ENCODE measurements around the gene CAPS.

The CAPS gene

DNA sequence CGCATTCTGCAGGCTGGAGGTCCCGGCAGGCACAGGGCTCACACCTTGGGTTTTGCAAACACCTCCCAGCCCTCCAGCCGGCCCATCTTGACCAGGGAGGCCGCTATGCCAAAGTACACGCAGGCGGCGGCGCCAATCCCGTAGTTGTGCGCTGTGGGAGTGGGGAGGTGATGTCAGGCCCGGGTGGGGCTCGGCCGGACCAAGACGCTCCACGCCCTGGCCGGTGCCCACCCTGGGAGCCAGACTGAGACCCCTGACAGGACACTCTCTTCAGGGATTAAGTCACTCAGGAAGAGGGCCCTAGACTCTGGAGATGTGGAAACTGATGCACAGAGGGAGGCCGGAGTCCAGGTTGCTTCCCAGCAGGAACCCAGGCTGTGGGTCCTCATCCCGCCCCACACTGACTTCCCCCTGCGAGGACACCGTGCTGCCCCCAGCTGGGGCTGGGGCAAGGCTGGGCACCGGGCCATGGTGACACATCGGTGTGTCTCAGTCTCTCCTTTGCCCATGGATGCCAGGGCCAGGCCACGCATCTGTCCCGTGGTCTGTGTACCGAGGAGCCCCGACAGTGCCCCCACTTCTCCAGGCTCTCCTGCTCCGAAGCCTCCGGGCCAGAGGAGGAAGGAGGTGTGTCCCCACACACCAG lies 19.2 kb upstream of the CAPS start:
- Mint-ChIP-seq H3K27ac (ENCODE audit: low read depth) (no peak overlapping the region), H3K27me3 (no peaks in the 10 kb centered on the region), H3K36me3 (ENCODE audit: insufficient read depth) (peaks cover 5% of the 10 kb centered on the region), H3K4me3 (no peak overlapping the region), H3K9me3 (no peaks in the 10 kb centered on the region), H3K4me1 (peaks cover 5% of the 10 kb centered on the region)
- DNase-seq (ENCODE audit: low spot score in 2 of 2) (no peak), ATAC-seq (replicated peaks; ENCODE audit: extremely low read depth, poor library complexity, severe bottlenecking) (no peak)

DNA sequence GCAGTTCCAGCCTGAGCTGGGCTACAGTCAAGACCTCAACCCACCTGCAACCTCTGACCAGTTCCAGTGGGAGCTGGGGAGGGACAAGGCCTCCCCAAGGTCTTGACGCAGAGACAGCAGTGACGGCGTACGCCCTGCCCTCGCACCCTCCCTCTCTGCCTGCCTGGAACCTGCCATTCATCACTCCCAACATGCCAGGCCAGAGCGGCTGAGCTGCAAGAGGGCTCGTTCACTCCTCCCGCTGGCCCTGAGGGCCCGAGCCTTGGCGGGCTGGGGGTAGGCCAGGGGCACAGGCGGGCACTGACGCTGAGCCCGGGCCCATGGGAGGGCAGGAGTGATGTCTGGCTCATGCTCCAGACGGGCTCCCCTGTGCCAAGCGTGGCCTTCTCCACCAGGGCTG lies 18.6 kb upstream of the CAPS start:
- peaks cover 10% of the 10 kb centered on the region for H3K4me1 Mint-ChIP-seq

DNA sequence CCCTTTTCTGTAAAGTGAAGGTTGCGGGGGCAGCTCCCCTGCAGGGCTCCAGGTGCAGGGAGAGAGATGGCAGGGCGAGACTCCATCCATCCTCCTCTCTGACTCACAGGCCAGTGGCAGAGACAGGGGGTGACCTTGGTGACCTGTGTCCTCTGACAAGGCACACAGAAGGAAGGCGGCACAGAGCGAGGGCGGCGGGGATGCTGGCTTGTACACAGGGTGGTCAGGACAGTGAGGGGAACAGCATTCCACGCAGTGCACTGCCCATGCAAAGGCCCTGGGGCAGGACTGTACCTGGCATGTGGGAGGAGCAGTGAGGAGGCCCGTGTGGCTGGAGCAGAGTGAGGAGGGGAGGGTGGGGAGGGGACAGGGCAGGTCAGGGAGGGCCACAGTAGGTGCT lies 18.2 kb upstream of the CAPS start:
- no peak for ATAC-seq (replicated peaks; ENCODE audit: extremely low read depth, poor library complexity, severe bottlenecking)
- Mint-ChIP-seq H3K4me1 (peaks cover 11% of the 10 kb centered on the region), H3K4me3 (no peak overlapping the region), H3K36me3 (ENCODE audit: insufficient read depth) (peaks cover 9% of the 10 kb centered on the region), H3K9me3 (no peaks in the 10 kb centered on the region), H3K27ac (ENCODE audit: low read depth) (no peak overlapping the region), H3K27me3 (no peaks in the 10 kb centered on the region)
- DNase-seq (ENCODE audit: low spot score in 2 of 2) = no peak

More for the DNA sequence above, 18.6 kb upstream of the CAPS start:
- Mint-ChIP-seq H3K27me3 (no peaks in the 10 kb centered on the region), H3K4me3 (no peak overlapping the region), H3K36me3 (ENCODE audit: insufficient read depth) (peaks cover 10% of the 10 kb centered on the region), H3K9me3 (no peaks in the 10 kb centered on the region), H3K27ac (ENCODE audit: low read depth) (no peak overlapping the region)
- DNase-seq (ENCODE audit: low spot score in 2 of 2) (no peak), ATAC-seq (replicated peaks; ENCODE audit: extremely low read depth, poor library complexity, severe bottlenecking) (no peak)

DNA sequence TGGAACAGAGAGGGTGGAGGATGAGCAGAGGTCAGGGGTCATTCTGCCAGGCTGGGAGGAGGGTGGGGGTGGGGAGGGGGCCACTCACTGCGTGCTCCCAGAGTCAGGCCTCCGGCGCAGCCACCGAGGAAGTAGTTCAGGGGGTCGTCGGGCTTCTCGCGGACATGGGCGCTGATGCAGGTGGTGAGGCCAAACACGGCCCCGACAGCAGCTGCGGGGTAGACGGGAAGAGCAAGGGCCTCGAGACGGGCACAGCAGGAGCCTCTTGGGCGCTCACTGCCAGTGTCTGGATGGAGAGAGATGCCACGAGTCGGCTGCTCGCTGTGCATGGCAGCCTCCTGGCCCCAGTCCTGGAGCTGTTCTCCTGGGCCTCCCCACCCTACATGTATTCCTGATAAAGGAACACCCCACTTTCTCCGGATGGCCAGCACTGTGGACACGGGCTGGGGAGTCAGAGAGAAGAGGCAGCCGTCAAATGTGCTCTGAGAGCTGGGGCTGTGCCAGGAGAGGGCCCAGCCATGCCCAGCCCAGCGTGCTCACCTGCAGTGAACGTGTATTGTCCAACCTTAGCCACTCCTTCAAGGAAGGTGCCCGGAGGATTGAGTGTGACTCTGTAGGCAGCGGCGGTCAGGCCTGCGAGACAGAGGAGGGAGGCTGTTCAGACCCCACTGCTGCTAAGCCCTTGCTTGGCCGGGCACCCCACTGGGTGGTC lies 17.5 kb upstream of the CAPS start:
- Mint-ChIP-seq H3K4me1 (peaks cover 17% of the 10 kb centered on the region), H3K9me3 (no peaks in the 10 kb centered on the region), H3K27me3 (no peaks in the 10 kb centered on the region), H3K27ac (ENCODE audit: low read depth) (no peak overlapping the region), H3K36me3 (ENCODE audit: insufficient read depth) (peaks cover 13% of the 10 kb centered on the region), H3K4me3 (no peak overlapping the region)
- ATAC-seq (replicated peaks; ENCODE audit: extremely low read depth, poor library complexity, severe bottlenecking) (no peak), DNase-seq (ENCODE audit: low spot score in 2 of 2) (no peak)

DNA sequence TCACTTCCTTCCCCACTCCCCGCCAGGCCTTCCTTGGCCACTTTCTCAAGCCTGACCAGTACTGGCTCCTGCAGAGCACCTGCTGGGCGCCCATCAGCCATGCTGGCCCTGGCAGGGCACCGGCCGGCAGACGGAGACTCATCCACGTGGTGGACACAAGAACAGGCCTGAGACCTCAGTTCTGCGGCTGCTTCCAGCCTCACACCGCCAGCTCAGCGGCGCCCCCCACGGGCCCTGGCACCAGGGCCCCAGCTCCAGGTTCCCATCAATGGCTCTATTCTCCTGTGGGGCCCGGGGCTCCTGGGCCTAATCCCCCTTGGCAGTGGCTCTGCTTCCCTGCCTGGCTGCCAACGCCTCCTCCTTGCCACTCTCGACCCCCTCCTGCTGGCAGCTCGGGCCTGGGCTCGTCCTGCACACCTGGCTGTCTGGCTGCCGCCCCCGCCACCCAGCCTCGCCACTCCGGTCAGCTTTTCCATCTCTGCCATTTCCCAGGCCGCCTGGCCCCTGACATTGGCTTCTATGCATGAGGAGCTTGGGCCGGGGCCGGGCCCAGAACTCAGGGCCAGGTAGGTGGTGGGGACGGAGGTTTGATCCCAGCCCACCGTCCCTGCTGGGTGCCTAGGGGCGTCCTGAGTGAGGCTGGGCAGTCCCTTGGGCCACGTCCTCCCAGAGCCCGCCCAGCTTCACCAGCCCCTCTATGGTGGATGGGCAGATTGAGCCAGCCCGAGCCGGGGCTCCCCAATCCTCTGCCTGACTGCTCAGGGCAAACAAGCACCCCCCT lies 16.7 kb upstream of the CAPS start:
- no peak for DNase-seq (ENCODE audit: low spot score in 2 of 2)
- peaks cover 17% of the 10 kb centered on the region for H3K36me3 Mint-ChIP-seq (ENCODE audit: insufficient read depth)
- H3K4me1 Mint-ChIP-seq = peaks cover 13% of the 10 kb centered on the region
- no peak overlapping the region for H3K27ac Mint-ChIP-seq (ENCODE audit: low read depth)
- H3K4me3 Mint-ChIP-seq = no peak overlapping the region
- H3K9me3 Mint-ChIP-seq = no peaks in the 10 kb centered on the region
- H3K27me3 Mint-ChIP-seq = no peaks in the 10 kb centered on the region
- ATAC-seq (replicated peaks; ENCODE audit: extremely low read depth, poor library complexity, severe bottlenecking) = no peak

DNA sequence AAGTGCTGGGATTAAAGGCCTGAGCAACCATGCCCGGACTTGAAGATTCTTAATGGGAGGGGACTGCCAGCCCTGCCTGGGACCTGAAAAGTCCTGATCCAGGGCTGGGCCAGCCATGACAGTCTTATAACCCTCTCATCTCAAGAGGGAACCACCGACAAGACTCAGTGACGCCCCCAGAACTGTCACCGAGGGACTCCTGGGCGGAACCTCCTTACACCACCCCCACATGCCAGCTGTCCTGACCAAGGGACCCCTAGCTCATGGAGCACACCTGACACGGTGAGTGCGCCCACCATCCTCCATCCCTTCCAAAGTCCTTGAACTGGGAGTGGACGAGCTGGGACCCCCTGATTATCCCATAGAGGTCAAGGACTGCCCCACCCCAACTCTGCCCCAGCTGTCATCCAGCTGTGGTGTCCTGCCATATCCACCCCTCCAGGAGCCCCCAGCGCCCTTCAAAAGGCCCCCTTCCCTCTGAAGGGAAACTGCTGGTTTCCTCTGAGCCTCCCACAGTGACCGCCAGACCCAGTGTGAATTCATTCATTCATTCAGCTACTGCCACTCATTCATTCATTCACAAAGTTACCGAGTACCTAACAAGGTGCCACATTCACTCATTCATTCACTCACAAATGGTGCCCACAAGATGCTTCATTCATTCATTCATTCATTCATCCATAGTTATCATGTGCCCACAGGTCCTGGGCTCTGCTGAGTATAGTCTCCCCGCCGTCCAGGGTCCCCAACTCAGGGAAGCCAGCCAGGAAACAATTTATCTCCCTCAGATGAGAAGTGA lies 14.1 kb upstream of the CAPS start:
- Mint-ChIP-seq H3K27ac (ENCODE audit: low read depth) (no peak overlapping the region), H3K36me3 (ENCODE audit: insufficient read depth) (peaks cover 33% of the 10 kb centered on the region), H3K4me1 (peaks cover 27% of the 10 kb centered on the region), H3K4me3 (no peak overlapping the region), H3K27me3 (no peaks in the 10 kb centered on the region), H3K9me3 (no peaks in the 10 kb centered on the region)
- DNase-seq (ENCODE audit: low spot score in 2 of 2) = no peak
- no peak for ATAC-seq (replicated peaks; ENCODE audit: extremely low read depth, poor library complexity, severe bottlenecking)

DNA sequence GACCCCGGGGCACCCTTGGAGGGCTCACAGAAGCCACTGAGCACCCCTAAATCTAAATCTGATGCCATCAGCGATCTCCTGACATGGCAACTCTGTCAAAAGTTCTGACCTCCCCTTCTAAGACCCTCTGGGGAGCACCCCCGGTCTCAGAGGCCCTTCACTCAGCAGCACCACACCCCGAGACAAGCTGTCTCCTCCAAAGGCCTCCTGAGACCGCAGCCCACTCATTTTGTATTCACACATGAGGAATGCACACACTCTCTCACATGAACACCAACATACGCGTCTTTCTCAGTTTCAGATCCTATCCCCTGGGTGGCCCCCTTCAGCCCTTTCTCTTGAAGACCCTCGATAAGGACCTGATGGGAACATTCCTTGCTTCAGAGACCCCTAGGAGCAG lies 13.1 kb upstream of the CAPS start:
- Mint-ChIP-seq H3K27me3 (no peaks in the 10 kb centered on the region), H3K36me3 (ENCODE audit: insufficient read depth) (peaks cover 33% of the 10 kb centered on the region), H3K27ac (ENCODE audit: low read depth) (no peak overlapping the region), H3K4me3 (no peak overlapping the region), H3K9me3 (no peaks in the 10 kb centered on the region), H3K4me1 (peaks cover 27% of the 10 kb centered on the region)
- ATAC-seq (replicated peaks; ENCODE audit: extremely low read depth, poor library complexity, severe bottlenecking) (no peak), DNase-seq (ENCODE audit: low spot score in 2 of 2) (no peak)

DNA sequence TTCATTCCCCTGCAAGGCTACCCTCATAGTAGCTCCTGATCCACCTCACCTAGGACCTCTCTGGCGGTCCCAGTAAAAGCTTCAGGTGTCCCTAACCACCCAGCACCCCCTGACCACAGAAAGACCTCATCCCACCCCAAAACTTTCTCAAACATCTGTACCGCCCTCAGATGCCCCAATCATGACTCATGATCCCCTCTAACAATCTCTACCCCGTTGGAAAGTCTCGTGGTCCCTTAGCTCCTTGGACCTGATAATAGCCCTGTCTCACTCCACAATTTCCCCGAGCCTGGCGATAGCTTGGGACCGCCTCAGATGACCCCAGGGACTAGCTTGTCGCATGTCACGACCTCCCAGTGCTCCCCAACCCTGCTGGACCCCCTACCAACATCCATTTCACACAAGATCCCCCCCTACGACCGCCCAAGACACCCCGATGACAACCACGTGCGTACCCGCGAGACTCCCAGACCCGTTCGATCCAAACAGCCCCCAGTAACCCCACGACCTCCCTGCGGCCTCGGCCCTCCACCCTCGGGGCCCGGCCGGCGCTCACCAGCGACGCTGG lies 10.9 kb upstream of the CAPS start:
- no peak for ATAC-seq (replicated peaks; ENCODE audit: extremely low read depth, poor library complexity, severe bottlenecking)
- Mint-ChIP-seq H3K36me3 (ENCODE audit: insufficient read depth) (peaks cover 35% of the 10 kb centered on the region), H3K27me3 (no peaks in the 10 kb centered on the region), H3K4me1 (peaks cover 38% of the 10 kb centered on the region), H3K9me3 (no peaks in the 10 kb centered on the region), H3K27ac (ENCODE audit: low read depth) (peak overlapping the region; percentile 99), H3K4me3 (peak overlapping the region; percentile 92)
- DNase-seq (ENCODE audit: low spot score in 2 of 2) = no peak

GRCh38 chr19:5903624-5904351 lies 10.3 kb upstream of the CAPS start, which contains the start of gene NDUFA11:
Gene NDUFA11 (minus strand): TSS chr19:5903790. CDS start chr19:5903708, 82 bp downstream.
- Mint-ChIP-seq H3K4me1 (peaks cover 38% of the 10 kb centered on the region), H3K9me3 (no peaks in the 10 kb centered on the region), H3K27me3 (no peaks in the 10 kb centered on the region), H3K27ac (ENCODE audit: low read depth) (peak within 1 kb of the TSS; percentile 99), H3K4me3 (peak within 1 kb of the TSS; percentile 92), H3K36me3 (ENCODE audit: insufficient read depth) (peaks cover 35% of the 10 kb centered on the region)
- DNase-seq (ENCODE audit: low spot score in 2 of 2) (peak; percentile 93 to 96), ATAC-seq (replicated peaks; ENCODE audit: extremely low read depth, poor library complexity, severe bottlenecking) (peak; percentile 45)

DNA sequence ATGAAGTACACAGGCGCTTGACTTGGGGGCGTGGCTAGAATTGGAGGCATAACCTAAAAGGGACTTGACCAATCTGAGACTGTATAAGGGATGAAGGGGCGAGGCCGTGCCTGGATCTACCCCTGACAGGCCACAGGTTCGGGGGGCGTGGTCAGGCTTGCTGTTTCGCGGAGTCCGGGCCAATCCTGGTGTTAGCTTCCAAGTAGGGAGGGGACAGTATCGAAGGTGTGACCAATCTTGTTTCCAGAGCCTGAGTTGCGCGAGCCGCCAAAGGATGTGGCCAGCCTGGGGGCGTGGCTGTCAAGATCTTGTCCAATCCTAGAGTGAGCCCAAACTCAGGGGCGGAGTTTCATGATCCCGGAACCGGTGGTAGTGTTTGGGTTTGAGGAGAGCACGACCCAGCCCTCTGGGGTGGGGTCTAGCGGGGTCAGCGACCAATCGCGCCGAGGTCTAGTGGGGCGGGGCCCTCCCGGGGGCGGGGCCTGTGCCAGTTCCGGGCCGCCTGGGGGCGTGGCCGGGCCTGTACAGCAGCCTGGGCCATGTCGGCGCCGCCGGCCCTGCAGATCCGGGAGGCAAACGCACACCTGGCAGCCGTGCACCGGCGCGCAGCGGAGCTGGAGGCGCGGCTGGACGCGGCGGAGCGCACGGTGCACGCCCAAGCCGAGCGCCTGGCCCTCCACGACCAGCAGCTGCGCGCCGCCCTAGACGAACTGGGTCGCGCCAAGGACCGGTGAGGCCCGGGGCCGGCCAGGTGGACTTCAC lies 9.5 kb upstream of the CAPS start, which contains the start of gene VMAC:
Gene VMAC (plus strand): TSS at position 521 of the 762 bp plus-strand sequence. CDS start 19 bp downstream, at position 540.
- Mint-ChIP-seq H3K27ac (ENCODE audit: low read depth) (peak within 1 kb of the TSS; percentile 99), H3K27me3 (no peaks in the 10 kb centered on the region), H3K36me3 (ENCODE audit: insufficient read depth) (peaks cover 40% of the 10 kb centered on the region), H3K4me3 (peak within 1 kb of the TSS; percentile 92), H3K9me3 (no peaks in the 10 kb centered on the region), H3K4me1 (peaks cover 38% of the 10 kb centered on the region)
- ATAC-seq (replicated peaks; ENCODE audit: extremely low read depth, poor library complexity, severe bottlenecking) (peak; percentile 78), DNase-seq (ENCODE audit: low spot score in 2 of 2) (peak; percentile 99 to 100)

All from central memory CD8-positive, alpha-beta T cell (primary cell).